CD4-positive, alpha-beta T cell treated with Interleukin-6 at 100 ng/mL for 8 hours (primary cell): ENCODE measurements around the gene FUT8.
A peak's percentile ranks its signal among the peaks of the same experiment; 100 is the strongest.

Experiments used
- DNase-seq: peaks from one replicate; pipeline ENCODE4 v3.0.0-alpha.2; 2020; ENCODE audit warnings: mixed read lengths, low spot score

Gene FUT8

GRCh38 chr14:65558363-65558762 is 145.8 kb downstream of the FUT8 start:
- DNase-seq, result no peak

GRCh38 chr14:65560340-65561027 is 148.0 kb downstream of the FUT8 start:
- DNase-seq, result no peak

GRCh38 chr14:65564370-65564769 is 151.8 kb downstream of the FUT8 start:
- DNase-seq, result no peak

GRCh38 chr14:65565948-65566347 is 153.4 kb downstream of the FUT8 start:
- DNase-seq, result no peak

GRCh38 chr14:65566820-65567522 is 154.4 kb downstream of the FUT8 start:
- peak; percentile 25 for DNase-seq

- DNase-seq, result no peak
Measured at GRCh38 chr14:65574611-65575010, 162.1 kb downstream of the FUT8 start.

GRCh38 chr14:65575389-65575788 is 162.9 kb downstream of the FUT8 start:
- no peak for DNase-seq

- no peak for DNase-seq
Measured at GRCh38 chr14:65580973-65581372, 168.4 kb downstream of the FUT8 start.

- no peak for DNase-seq
Measured at GRCh38 chr14:65581378-65581777, 168.8 kb downstream of the FUT8 start.

- no peak for DNase-seq
Measured at GRCh38 chr14:65581799-65582198, 169.3 kb downstream of the FUT8 start.

GRCh38 chr14:65585216-65585615 is 172.7 kb downstream of the FUT8 start:
- DNase-seq, result no peak

- DNase-seq, result no peak
Measured at GRCh38 chr14:65588426-65589140, 176.1 kb downstream of the FUT8 start.

GRCh38 chr14:65594153-65594881 is 181.8 kb downstream of the FUT8 start:
- DNase-seq, result no peak

- DNase-seq, result no peak
Measured at GRCh38 chr14:65594882-65595237, 182.3 kb downstream of the FUT8 start.

GRCh38 chr14:65599375-65599774 is 186.8 kb downstream of the FUT8 start:
- no peak for DNase-seq

GRCh38 chr14:65600742-65601141 is 188.2 kb downstream of the FUT8 start:
- DNase-seq, result no peak

GRCh38 chr14:65604535-65604934 is 192.0 kb downstream of the FUT8 start:
- DNase-seq, result no peak

GRCh38 chr14:65604936-65605335 is 192.4 kb downstream of the FUT8 start:
- DNase-seq, result no peak

- no peak for DNase-seq
Measured at GRCh38 chr14:65606460-65606859, 193.9 kb downstream of the FUT8 start.

- DNase-seq, result no peak
Measured at GRCh38 chr14:65613131-65613650, 200.7 kb downstream of the FUT8 start.

- DNase-seq, result no peak
Measured at GRCh38 chr14:65618996-65619395, 206.5 kb downstream of the FUT8 start.

GRCh38 chr14:65620195-65620594 is 207.7 kb downstream of the FUT8 start:
- DNase-seq, result no peak
